Stomach (tissue), 9 donors: ENCODE data around the gene CLDN1. TPM values are rescaled to one million over a fixed set of nuclear protein-coding genes. Genes with fewer than 3 reads are reported as not detected.

Experiments used
- DNase-seq, 2 donors: peaks; one replicate each; pipeline versions ENCODE4 v3.0.0 to v3.0.0-alpha.2; 2013 to 2019
- H3K27ac ChIP-seq, 5 donors: fragments of 200-600 bp in 4 of 5; sonication (generic) in 4 of 5; one replicate each; pipeline ENCODE4 v1.5.1; 2013 to 2019; ENCODE audit warnings: mild to moderate bottlenecking in 1 of 5, moderate library complexity in 1 of 5
- H3K27me3 ChIP-seq, 3 donors: fragments of 200-600 bp; sonication (generic); one replicate each; pipeline ENCODE4 v1.5.1; 2017 to 2019; ENCODE audit warnings: mixed run types in 1 of 3
- H3K36me3 ChIP-seq, 4 donors: fragments of 200-600 bp; sonication (generic); 1 replicate in 3 of 4; 2 replicates in 1 of 4; pipeline ENCODE4 v1.5.1; 2016 to 2019
- H3K4me1 ChIP-seq, 4 donors: fragments of 200-600 bp; sonication (generic); one replicate each; pipeline ENCODE4 v1.5.1; 2016 to 2019
- H3K4me3 ChIP-seq, 4 donors: fragments of 200-600 bp; sonication (generic) in 3 of 4; one replicate each; pipeline ENCODE4 v1.5.1; 2016 to 2019; ENCODE audit warnings: mild to moderate bottlenecking in 1 of 4
- H3K9me3 ChIP-seq, 4 donors: fragments of 200-600 bp; sonication (generic); one replicate each; pipeline ENCODE4 v1.5.1; 2016 to 2019
- EP300 ChIP-seq: sonication (generic); formaldehyde crosslinking; IDR thresholded peaks from one replicate; pipeline ENCODE4 v1.6.1; 2017; ENCODE audit warnings: antibody characterized with exemption
- POLR2A ChIP-seq, 4 donors: fragments of 450-650 bp; IDR thresholded peaks; one replicate each; pipeline ENCODE4 v1.6.1; 2016; ENCODE audit warnings: antibody characterized with exemption in 4 of 4, control low read depth in 2 of 4, mild to moderate bottlenecking in 1 of 4, moderate library complexity in 1 of 4
- POLR2AphosphoS5 ChIP-seq, 3 donors: sonication (generic); formaldehyde crosslinking; IDR thresholded peaks; one replicate each; pipeline ENCODE4 v1.6.1; 2016; ENCODE audit warnings: antibody characterized with exemption in 3 of 3
- WGBS, 5 donors: extraction: QIAGEN DNeasy Blood & Tissue Kit in 3 of 5; methylation state at CpG; one replicate each; pipeline versions ENCODE4 v1.1.5 to v1.1.7; 2013 to 2018; 5-methylcytosine and 5-hydroxymethylcytosine counted together
- intact Hi-C: fragments of 100-400 bp; cut with DNase I; formaldehyde crosslinking; loops from one replicate; pipeline ENCODE4 v1.15.1; 2023; ENCODE audit warnings: low total_unique reads
- polyA plus RNA-seq, 3 donors: library from polyadenylated mRNA; stranded (reverse); fragments of 200-250 nt; gene quantifications; one replicate each; pipeline ENCODE4 v1.2.3, GENCODE V29; 2013
- total RNA-seq, 5 donors: library from RNA; depleted of rRNA; stranded (reverse); fragments of >200 nt; gene quantifications; one replicate each; pipeline versions ENCODE4 v1.1.0 to v1.2.3, GENCODE V29; 2014 to 2016
- TF ChIP-seq, protein P1 (sequence below), 7 experiments: fragments of 450-650 bp in 4 of 7; fragments of 200-600 bp in 3 of 7; sonication (generic) in 3 of 7; IDR thresholded peaks; one replicate each; pipeline ENCODE4 v1.5.1; 2016 to 2019; ENCODE audit warnings: antibody characterized with exemption in 7 of 7, control low read depth in 2 of 7, mild to moderate bottlenecking in 1 of 7
- donor health status: healthy with polysubstance abuse.
- donor health status: Bipolar disorder and iron deficiency.
- donor health status: healthy.

Gene CLDN1
- total and polyA plus RNA-seq, 8 donors = 0.62 to 15.6 (median 4.9) TPM; not detected in 3

DNA sequence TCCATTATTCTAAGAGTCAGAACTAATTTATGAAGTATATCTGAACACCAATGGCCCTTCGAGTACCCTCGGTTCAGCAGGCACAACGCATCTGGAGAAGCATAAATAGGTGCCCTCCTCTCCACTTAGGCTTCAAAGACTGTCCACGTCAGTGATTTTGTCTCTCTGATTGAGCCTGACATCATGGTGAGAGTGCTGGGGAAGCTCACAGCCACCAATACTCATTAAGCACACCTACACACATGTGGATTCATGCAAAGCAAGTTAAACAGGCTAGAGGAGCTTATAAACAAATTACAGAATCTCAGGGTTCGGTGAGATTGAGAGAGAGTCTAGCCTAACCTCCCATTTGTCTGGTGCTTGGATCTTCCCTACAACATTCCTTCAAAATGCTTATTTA lies 3.6 kb downstream of the CLDN1 start:
- Histone ChIP-seq H3K27ac (no peak overlapping the region), H3K4me1 (peaks cover 4 to 20% (median 17%) of the 10 kb centered on the region in 4 donors), H3K27me3 (peaks cover 0 to 26% (median 7%) of the 10 kb centered on the region in 3 donors), H3K36me3 (no peaks in the 10 kb centered on the region), H3K9me3 (no peaks in the 10 kb centered on the region), H3K4me3 (no peak overlapping the region)
- intact Hi-C loops = loop anchor here (10.0 kb wide), 1 partner anchor 94 kb away; no protein-coding TSS in a partner anchor
- DNase-seq = no peak
- TF ChIP-seq POLR2AphosphoS5 (IDR thresholded peaks at IDR 0.05) (no peak), EP300 (no peak), POLR2A (IDR thresholded peaks at IDR 0.05) (no peak)
- TF ChIP-seq, protein P1, sequence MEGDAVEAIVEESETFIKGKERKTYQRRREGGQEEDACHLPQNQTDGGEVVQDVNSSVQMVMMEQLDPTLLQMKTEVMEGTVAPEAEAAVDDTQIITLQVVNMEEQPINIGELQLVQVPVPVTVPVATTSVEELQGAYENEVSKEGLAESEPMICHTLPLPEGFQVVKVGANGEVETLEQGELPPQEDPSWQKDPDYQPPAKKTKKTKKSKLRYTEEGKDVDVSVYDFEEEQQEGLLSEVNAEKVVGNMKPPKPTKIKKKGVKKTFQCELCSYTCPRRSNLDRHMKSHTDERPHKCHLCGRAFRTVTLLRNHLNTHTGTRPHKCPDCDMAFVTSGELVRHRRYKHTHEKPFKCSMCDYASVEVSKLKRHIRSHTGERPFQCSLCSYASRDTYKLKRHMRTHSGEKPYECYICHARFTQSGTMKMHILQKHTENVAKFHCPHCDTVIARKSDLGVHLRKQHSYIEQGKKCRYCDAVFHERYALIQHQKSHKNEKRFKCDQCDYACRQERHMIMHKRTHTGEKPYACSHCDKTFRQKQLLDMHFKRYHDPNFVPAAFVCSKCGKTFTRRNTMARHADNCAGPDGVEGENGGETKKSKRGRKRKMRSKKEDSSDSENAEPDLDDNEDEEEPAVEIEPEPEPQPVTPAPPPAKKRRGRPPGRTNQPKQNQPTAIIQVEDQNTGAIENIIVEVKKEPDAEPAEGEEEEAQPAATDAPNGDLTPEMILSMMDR (IDR thresholded peaks at IDR 0.05) = no peak
- WGBS, 5 donors = 86 to 92% (median 90%) methylated on average over 5 of the region's 5 CpGs

DNA sequence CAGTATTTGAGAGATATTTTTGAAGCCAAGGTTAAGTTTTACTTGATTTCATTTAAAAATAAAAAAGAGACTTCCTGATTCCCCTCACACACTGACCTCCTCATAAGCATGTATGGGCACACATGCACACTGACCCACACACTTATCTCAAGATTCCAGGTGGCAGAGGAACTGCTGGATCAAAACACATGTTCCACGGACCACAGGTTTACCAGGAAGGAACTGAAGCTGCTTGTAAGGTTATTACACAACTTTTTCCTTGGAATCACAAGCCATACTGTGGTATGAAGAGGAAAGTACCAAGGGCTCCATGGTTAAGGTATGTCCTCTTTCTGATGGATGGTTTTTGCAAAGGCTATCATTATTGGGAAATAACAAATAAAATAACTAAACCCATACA lies 7.5 kb downstream of the CLDN1 start:
- DNase-seq = no peak
- H3K27me3 ChIP-seq = peaks cover 0 to 5% (median 0%) of the 10 kb centered on the region in 3 donors
- TF ChIP-seq POLR2A (IDR thresholded peaks at IDR 0.05) (no peak), POLR2AphosphoS5 (IDR thresholded peaks at IDR 0.05) (no peak), EP300 (no peak)
- TF ChIP-seq, protein P1 (IDR thresholded peaks at IDR 0.05) = no peak
- intact Hi-C loops = loop anchor here (10.0 kb wide), 1 partner anchor 90 kb away; no protein-coding TSS in a partner anchor
- no peaks in the 10 kb centered on the region for H3K4me1 ChIP-seq
- H3K36me3 ChIP-seq = no peaks in the 10 kb centered on the region
- WGBS, 5 donors = 30 to 52% (median 40%) methylated on average over 1 of the region's 1 CpG
- H3K27ac ChIP-seq = no peak overlapping the region
- no peak overlapping the region for H3K4me3 ChIP-seq
- H3K9me3 ChIP-seq = no peaks in the 10 kb centered on the region

DNA sequence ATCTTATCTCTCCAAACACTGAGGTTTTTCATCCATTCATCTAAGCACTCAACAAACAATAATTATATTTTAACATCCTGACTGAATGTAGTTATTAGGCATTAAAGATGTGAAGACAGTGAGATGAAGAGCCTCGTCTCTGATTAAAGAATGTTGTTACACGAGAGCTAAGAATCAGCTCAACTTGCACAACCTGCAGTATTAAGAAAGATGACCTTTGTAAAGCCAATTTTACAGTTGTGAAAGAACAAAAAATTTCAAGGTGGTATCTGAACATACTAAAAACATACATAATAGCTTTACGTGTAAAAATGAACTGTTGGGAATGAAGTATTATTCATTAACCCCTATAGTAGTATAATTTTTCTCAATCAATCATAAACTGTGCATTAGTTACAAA lies 12.8 kb downstream of the CLDN1 start:
- no peak for TF ChIP-seq EP300
- no peak for TF ChIP-seq POLR2A (IDR thresholded peaks at IDR 0.05)
- TF ChIP-seq, protein P1 (IDR thresholded peaks at IDR 0.05) = no peak
- TF ChIP-seq POLR2AphosphoS5 (IDR thresholded peaks at IDR 0.05) = no peak
- intact Hi-C loops = no loop called here
- no peak for DNase-seq

DNA sequence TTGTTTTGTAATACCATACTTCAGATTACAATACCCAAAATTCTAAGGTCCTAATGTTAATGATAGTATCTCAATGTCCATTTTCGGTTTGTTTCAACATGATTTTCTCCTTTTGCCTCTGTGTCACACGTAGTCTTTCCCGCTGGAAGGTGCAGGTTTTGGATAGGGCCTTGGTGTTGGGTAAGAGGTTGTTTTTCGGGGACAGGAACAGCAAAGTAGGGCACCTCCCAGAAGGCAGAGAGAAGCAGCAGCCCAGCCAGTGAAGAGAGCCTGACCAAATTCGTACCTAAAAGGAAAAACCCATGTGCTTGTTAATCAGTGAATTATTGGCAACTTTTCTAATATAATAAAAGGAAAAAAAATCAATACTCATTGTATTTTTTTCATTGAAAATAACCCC lies 14.1 kb downstream of the CLDN1 start:
- H3K4me1 ChIP-seq = peaks cover 0 to 13% (median 6%) of the 10 kb centered on the region in 4 donors
- H3K27me3 ChIP-seq = no peaks in the 10 kb centered on the region
- H3K4me3 ChIP-seq = no peak overlapping the region
- DNase-seq = no peak
- H3K36me3 ChIP-seq = no peaks in the 10 kb centered on the region
- H3K27ac ChIP-seq = no peak overlapping the region
- intact Hi-C loops = no loop called here
- WGBS, 5 donors = 91 to 94% (median 92%) methylated on average over 5 of the region's 5 CpGs
- no peaks in the 10 kb centered on the region for H3K9me3 ChIP-seq
- TF ChIP-seq POLR2A (IDR thresholded peaks at IDR 0.05) (no peak), POLR2AphosphoS5 (IDR thresholded peaks at IDR 0.05) (no peak), EP300 (no peak)
- TF ChIP-seq, protein P1 (IDR thresholded peaks at IDR 0.05) = no peak

More for the DNA sequence above, 12.8 kb downstream of the CLDN1 start:
- H3K36me3 ChIP-seq = no peaks in the 10 kb centered on the region
- H3K27ac ChIP-seq = no peak overlapping the region
- H3K4me3 ChIP-seq = no peak overlapping the region
- no peaks in the 10 kb centered on the region for H3K27me3 ChIP-seq
- no peaks in the 10 kb centered on the region for H3K9me3 ChIP-seq
- H3K4me1 ChIP-seq = peaks cover 0 to 13% (median 6%) of the 10 kb centered on the region in 4 donors
- 53 to 84% (median 69%) methylated on average over 3 of the region's 3 CpGs for WGBS, 5 donors
